SK-N-DZ (cell line): ENCODE results near the gene SIAH3.
"Not testable (repeated sequence)": the region's sequence is repeated elsewhere in the genome, so short reads cannot be mapped to it uniquely, and the experiment has no call there.

Source experiments
- DNase-seq: peaks from one replicate; pipeline ENCODE4 v3.0.0-alpha.2; 2015; ENCODE audit warnings: low spot score

The SIAH3 gene

DNA sequence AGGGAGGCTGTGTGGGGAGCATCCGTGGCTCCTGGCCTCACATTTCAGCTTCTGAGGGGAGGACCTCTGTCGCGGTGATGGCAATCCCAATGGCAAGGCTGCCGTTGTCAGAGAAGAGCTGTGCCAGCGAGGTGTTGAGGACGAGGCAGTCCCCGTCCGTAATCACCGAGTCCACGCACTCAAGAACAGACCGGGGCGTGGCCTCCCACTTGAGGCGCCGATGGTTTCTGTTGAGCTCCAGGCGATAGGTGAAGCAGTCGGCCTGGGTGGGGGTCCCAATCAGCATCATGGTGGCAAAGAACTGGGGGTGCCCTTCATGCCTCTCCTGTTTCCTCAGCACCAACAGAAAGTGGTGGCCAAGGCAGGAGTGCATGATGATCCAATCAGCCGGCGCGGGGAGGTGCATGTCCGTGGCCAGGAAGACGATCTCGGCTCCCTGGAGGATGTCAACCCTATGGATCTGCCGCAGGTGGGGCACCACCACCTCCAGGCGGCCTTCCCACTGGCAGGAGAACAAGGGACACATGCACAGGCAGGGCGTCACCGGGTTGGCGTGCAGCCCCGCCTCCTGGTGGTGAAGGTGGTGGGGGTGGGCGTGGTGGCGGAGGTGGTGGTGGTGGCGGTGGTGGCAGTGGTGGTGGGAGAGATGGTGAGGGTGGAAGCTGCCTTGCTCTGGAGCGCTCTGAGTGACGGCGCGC lies 68.1 kb downstream of the SIAH3 start:
- DNase-seq: no peak

DNA sequence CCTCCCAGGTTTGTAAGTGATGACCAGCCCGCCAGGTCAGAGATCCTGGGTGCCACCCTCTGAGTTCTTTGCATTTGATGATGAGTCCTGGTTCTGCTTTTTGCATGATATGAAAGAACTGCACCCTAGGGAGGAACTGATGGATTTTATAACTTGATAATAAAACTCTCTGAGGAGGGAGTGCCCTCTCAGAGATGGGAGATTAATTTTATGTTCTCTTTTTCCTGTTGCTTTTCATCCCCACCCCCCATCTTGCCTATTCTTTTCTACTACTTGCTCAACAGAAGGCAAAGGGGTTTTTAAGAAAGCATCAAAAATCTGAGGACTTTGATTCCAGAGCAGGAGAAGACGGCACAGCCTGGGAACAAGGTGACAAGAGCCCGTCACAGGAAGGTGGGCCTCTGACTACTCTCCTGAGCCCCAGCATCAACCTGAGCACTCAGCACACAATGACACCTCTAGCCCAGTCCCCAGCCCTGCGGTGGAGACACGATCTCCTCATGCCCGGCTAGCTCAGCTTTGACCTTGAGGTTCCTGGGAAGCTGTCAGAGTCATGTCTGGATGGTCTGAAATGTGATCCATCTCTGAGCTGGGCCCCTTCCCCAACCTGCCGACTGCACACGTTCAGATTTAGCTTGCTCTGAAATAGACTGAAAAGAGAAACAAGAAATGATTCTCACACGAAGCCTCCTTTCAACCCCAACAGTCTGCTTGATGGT lies 69.1 kb downstream of the SIAH3 start:
- DNase-seq: no peak

DNA sequence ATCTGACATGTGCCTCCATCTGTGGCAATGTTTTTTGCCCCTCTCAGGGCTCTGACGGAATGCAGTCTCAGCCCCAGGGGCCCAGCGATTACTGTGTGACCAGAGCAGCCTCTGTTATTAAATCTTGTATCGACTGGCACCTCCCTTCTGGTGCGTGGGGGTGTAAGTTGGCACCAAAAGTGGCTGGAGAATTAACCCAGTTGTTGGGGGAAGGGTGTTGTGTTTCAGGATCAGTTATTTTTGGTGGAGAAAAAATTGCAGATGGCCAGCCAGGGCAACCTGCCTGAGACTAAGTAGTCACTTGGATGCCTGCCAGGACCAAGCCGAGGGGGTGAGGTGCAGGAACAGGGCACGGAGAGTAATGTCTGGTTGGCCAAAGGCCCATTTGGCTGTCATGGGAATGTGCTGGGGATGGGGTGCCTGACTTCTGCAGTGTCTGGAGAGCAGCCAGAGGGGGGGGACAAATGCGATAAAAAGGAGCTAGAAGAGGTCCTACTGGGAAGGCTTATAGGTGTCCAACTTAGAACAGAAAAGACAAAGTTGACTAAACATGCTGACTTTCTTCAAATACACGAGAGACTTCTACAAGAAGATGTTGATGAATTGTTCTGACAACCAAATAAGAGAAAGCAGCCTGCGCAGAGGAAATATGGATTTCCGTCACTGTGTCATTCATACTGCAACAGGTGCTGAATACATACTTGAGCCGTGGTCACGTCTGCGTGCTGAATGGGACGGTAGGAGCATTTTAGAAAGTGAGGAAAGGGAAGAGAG lies 69.8 kb downstream of the SIAH3 start:
- peak; percentile 54 for DNase-seq

DNA sequence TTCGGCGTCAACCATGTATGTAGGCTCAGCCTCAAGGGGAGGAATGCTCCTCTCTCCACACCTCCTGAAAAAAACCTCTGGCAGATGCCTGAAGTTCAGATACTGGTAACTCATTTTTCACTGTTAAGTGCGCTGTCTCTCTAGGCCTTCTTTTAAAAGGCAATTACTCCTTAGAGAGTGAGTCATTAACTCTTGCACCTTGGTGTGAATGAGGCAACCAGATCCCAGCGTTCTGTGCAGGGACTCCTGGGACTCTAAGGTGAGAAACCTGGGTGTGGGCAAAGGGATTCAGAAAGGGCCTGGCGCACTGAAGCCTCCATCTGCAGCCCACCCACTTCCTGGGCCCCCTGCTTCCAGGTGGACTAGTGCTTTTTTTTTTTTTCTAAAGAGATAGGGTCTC lies 71.7 kb downstream of the SIAH3 start:
- DNase-seq: no peak

DNA sequence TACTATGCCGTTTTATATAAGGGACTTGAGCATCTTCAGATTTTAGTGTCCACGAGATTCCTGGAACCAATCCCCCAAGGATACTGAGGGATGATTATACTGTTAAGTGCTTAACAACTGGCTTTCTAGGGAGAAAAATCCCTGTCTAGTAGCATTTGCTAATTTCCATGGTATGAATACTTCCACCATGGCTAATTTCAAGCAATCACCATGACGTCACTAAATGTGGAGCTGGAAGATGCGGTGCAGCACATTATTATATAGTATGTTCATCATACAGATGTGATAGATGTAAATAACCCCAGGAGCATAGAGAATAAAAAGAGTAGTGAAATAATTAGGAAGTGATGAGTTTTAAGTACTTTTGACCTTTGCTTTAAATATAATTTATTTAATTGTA lies 72.7 kb downstream of the SIAH3 start:
- no peak for DNase-seq

GRCh38 chr13:45776748-45777147 lies 74.8 kb downstream of the SIAH3 start:
- no peak for DNase-seq

DNA sequence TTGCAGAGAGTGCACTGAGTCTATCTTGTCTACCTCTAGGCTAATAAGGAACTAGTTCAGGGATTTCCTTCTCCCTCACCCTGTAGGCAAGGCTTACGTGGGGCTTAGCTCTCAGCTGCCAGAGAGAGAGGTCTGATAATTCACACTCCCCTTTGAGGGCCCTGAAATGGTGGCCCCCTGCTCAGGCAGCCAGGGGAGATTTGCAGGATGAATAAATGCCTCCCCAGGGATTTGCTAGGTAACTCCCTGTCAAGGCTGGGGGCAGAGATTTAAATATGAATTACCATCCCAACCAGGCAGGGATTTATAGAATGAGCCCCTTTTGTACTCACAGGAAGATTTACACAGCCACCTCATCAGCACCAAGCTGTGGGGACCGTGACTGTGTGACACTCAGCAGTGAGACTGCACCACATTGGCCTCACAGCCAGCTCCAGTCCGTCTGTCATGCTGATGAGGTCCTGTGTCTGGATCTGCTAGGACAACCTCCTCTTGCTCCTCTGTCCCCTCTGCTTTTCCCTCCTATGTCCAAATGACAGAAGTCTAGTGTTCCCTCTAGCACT lies 76.1 kb downstream of the SIAH3 start:
- no peak for DNase-seq

GRCh38 chr13:45773944-45774343 lies 77.6 kb downstream of the SIAH3 start:
- no peak for DNase-seq

GRCh38 chr13:45773236-45773635 lies 78.3 kb downstream of the SIAH3 start:
- no peak for DNase-seq

- no peak for DNase-seq
Observed at GRCh38 chr13:45770886-45771285, 80.7 kb downstream of the SIAH3 start.

DNA sequence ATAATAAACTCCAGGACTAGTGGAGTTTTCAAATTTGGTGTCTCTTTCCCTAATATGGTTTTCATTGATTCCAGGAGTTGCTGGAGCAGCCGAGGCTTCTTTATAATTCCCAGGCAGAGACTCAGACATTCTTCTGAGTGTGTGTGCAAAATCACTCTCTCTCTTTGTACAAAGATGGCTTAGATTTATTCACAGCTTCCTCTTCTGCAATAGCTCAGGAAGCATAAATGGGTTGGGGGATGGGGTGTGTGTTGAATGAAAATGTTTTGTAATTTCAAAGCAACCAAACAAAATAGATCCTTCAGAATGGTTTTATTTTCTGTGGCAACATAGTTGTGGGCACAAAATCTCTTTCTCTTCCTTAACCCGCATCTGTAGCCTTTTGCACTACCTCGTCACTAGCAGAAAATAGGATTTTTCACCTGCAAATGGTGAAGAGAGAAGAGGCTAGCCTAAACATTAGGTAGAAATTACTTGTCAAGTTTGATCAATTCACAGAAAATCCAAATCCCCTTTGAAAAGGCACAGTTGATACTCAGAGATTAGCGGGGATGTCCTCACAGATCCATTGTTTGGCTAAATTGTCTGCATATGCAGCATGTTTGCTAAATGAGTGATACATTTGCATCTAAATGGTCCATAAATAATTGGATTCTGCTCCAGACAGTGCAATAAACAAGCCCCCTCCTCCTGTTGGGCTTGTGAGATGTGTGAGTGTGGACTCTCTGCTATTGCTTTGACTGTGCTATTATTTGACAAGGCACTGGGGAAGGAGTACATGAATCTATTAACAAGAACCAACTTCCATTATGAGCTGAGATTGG lies 82.7 kb downstream of the SIAH3 start:
- no peak for DNase-seq

- peak; percentile 68 for DNase-seq
Observed at GRCh38 chr13:45765464-45765863, 86.1 kb downstream of the SIAH3 start.

DNA sequence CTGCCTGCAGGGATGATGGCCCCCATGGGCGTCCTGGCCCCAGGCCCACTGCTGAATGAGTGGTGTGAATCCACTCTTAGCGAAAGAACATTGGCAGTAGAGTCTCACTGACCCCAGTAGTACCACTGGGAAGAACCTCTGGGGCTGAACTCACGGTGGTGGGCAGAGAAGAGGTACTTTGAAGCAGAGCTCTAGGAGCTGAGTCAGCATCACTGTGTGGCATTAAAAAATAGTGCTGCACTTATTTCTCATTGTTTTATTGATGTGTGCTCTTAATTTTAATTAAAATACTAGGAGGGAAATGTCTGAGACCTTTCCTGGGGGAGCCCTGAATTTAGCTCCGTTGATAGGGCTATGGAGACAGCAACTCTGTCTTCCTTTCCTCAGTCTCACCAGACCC lies 88.1 kb downstream of the SIAH3 start:
- DNase-seq: no peak

- not testable (repeated sequence) for DNase-seq
Observed at GRCh38 chr13:45757589-45757988, 94.0 kb downstream of the SIAH3 start.

DNA sequence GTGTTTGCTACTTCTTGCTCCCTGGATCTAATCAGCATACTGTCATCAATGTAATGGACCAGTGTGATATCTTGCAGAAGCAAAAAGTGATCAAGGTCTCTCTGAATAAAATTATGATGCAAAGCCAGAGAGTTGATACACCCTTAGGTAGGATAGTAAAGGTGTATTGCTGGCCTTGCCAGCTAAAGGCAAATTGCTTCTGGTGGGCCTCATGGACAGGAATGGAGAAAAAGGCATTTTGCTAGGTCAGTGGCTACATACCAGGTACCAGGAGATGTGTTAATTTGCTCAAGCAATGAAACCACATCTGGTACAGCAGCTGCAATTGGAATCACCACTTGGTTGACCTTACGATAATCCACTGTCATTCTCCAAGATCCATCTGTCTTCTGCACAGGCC lies 95.1 kb downstream of the SIAH3 start:
- DNase-seq: not testable (repeated sequence)

DNA sequence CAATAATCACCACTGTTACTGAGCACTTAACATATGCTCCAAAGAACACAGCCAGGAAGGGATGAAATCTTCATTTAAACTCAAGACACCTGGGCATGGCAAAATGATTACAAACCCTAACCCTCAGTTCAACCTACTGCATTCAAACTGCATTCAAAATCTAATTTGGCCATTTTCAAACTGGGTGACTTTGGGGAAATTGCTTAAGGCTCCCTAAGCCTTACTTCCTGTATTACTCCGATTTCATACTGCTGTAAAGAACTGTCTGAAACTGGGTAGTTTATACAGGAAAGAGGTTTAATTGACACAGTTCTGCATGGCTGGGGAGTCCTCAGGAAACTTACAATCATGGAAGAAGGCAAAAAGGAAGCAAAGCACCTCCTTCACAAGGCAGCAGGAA lies 99.0 kb downstream of the SIAH3 start:
- no peak for DNase-seq

DNA sequence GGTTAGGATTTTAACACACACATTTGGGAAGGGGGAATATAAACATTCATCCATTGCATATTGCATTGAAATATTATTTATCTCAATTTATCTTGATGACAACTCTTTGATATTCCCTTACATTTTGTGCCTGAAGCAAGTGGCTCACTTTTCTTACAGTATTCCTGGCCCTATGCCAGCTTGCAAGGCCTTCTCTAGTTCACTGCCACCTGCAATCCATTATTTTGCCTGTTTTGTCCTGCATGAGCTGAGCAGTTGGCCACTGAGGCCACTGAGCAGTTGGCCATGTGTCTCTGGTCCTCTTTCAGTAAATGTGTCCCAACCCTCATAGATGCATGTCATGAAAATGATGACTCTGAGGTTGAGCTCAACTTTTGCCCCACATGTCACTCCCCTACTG lies 99.7 kb downstream of the SIAH3 start:
- no peak for DNase-seq

DNA sequence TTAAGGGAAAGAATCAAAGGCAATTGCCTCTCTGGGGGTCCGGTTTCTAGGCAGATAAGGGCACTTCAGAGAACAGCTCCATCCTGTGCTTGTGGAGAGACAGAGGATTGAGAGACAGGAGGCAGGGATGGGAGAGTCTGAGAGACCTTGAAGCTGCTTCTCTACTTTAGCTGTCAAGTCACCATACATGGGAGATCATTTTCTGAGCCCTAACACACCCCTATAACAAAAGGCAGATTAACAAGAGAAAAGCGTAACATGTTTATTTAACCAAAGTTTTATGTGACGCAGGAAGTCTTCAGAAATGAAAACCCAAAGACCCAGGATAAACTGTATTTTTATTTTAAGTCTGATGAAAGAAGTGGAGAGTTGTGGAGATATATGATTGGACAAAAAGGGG lies 101.0 kb downstream of the SIAH3 start:
- no peak for DNase-seq

- DNase-seq: no peak
Observed at GRCh38 chr13:45748941-45749759, 102.4 kb downstream of the SIAH3 start.

GRCh38 chr13:45747071-45747470 lies 104.5 kb downstream of the SIAH3 start:
- no peak for DNase-seq

DNA sequence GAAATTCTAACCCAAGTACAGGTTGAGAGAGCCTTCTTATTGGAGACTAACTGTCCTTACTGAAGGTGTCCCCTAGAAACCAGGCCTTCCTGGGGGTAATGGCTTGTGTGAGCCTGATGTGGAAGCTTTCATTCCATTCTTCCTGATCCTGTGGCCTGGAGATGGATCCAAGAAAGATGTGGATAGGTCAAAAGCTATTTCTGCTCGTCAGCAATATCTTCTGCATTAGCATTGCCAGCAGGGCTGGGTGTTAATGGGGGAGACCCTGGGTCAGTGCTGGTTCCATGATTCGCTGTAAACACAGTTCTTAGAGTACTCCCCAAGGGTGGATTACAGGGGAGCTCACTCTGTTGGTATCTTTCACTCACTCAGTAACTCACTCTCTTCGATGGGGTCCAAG lies 106.6 kb downstream of the SIAH3 start:
- no peak for DNase-seq
